ENCODE data around the gene ZDHHC12. TPM values are rescaled to one million over a fixed set of nuclear protein-coding genes. Genes with fewer than 3 reads are reported as not detected.
A peak's percentile ranks its signal among the peaks of the same experiment; 100 is the strongest.

Gene ZDHHC12
- total RNA-seq, 6 donors from 2014 or later: 21.7 to 70.1 (median 50.6) TPM

DNA sequence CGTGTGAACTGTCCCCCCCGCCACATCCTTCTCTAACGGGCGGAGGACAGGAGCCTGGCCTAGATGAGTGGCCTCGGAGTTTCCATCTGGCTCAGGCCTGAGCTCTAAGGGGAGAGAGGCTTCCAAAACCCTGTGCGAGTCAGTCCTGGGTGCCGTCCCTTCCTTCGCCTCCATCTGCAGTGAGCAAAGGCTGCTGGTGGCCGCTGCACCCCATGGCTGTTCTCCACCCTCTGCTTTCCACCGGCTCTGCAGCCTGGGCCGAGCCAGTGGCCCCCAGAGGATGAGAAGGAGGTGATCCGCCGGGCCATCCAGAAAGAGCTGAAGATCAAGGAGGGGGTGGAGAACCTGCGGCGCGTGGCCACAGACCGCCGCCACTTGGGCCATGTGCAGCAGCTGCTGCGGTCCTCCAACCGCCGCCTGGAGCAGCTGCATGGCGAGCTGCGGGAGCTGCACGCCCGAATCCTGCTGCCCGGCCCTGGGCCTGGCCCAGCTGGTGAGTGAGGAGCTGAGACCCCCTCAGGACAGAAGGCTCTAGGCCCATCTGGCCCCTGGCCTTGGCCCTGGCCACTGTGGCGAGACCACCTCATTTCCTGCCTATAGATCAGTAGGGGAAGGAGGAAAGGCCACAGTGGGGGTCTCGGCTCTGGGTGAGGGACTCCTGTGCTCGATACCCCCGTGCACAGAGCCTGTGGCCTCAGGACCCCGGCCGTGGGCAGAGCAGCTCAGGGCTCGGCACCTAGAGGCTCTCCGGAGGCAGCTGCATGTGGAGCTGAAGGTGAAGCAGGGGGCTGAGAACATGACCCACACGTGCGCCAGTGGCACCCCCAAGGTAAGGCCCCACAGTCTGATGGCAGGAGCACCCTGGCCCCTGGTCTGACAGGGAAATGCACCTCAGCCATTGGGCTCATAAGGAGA lies 18.6 kb downstream of the ZDHHC12 start:
- no peaks in the 10 kb centered on the region for H3K27me3 ChIP-seq
- no peak for TF ChIP-seq POLR2AphosphoS5 (IDR thresholded peaks at IDR 0.05)
- no peak for TF ChIP-seq EP300 (IDR thresholded peaks at IDR 0.05)
- TF ChIP-seq, protein P1, sequence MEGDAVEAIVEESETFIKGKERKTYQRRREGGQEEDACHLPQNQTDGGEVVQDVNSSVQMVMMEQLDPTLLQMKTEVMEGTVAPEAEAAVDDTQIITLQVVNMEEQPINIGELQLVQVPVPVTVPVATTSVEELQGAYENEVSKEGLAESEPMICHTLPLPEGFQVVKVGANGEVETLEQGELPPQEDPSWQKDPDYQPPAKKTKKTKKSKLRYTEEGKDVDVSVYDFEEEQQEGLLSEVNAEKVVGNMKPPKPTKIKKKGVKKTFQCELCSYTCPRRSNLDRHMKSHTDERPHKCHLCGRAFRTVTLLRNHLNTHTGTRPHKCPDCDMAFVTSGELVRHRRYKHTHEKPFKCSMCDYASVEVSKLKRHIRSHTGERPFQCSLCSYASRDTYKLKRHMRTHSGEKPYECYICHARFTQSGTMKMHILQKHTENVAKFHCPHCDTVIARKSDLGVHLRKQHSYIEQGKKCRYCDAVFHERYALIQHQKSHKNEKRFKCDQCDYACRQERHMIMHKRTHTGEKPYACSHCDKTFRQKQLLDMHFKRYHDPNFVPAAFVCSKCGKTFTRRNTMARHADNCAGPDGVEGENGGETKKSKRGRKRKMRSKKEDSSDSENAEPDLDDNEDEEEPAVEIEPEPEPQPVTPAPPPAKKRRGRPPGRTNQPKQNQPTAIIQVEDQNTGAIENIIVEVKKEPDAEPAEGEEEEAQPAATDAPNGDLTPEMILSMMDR (IDR thresholded peaks at IDR 0.05): no peak
- TF ChIP-seq POLR2A (IDR thresholded peaks at IDR 0.05): no peak
- ATAC-seq (ENCODE audit: low FRiP score in 2 of 2) (no peak), DNase-seq (peak in 1 of 2 donors; percentile 80)
- 91 to 92% methylated on average over 28 to 36 of the region's 36 CpGs for WGBS, 2 donors
- no peak overlapping the region for H3K4me3 ChIP-seq
- peaks cover 3 to 26% (median 18%) of the 10 kb centered on the region in 4 donors for H3K4me1 ChIP-seq
- peak overlapping the region in 2 of 4 donors; percentile 91 to 93 for H3K27ac ChIP-seq
- peaks cover 0 to 13% (median 4%) of the 10 kb centered on the region in 4 donors for H3K36me3 ChIP-seq
- no peaks in the 10 kb centered on the region for H3K9me3 ChIP-seq

DNA sequence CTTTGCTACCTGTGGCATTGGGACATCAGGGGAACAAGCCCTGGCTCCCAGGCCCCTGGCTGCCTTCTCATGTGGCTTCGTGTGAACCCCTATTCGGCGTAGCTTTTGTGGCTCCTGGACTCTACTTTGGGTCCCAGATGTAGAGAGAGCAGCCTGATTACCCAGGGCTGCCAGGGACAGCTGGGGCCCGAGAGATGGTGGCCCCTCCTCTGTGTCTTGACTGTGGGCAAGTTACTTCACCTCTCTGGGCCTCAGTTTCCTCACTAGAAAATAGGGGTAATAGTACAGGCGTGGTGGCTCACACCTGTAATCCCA lies 19.6 kb downstream of the ZDHHC12 start:
- H3K27ac ChIP-seq: peak overlapping the region; percentile 84 to 93 (median 88)
- 81 to 100% methylated on average over 2 to 5 of the region's 5 CpGs for WGBS, 2 donors
- H3K4me1 ChIP-seq: peaks cover 3 to 26% (median 18%) of the 10 kb centered on the region in 4 donors
- DNase-seq (no peak), ATAC-seq (ENCODE audit: low FRiP score in 2 of 2) (no peak)
- peak overlapping the region in 1 of 4 donors; percentile 86 for H3K4me3 ChIP-seq
- TF ChIP-seq POLR2AphosphoS5 (IDR thresholded peaks at IDR 0.05): no peak
- TF ChIP-seq EP300 (IDR thresholded peaks at IDR 0.05): no peak
- TF ChIP-seq, protein P1 (IDR thresholded peaks at IDR 0.05): no peak
- no peak for TF ChIP-seq POLR2A (IDR thresholded peaks at IDR 0.05)
- H3K9me3 ChIP-seq: no peaks in the 10 kb centered on the region
- no peaks in the 10 kb centered on the region for H3K27me3 ChIP-seq
- peaks cover 0 to 13% (median 4%) of the 10 kb centered on the region in 4 donors for H3K36me3 ChIP-seq

DNA sequence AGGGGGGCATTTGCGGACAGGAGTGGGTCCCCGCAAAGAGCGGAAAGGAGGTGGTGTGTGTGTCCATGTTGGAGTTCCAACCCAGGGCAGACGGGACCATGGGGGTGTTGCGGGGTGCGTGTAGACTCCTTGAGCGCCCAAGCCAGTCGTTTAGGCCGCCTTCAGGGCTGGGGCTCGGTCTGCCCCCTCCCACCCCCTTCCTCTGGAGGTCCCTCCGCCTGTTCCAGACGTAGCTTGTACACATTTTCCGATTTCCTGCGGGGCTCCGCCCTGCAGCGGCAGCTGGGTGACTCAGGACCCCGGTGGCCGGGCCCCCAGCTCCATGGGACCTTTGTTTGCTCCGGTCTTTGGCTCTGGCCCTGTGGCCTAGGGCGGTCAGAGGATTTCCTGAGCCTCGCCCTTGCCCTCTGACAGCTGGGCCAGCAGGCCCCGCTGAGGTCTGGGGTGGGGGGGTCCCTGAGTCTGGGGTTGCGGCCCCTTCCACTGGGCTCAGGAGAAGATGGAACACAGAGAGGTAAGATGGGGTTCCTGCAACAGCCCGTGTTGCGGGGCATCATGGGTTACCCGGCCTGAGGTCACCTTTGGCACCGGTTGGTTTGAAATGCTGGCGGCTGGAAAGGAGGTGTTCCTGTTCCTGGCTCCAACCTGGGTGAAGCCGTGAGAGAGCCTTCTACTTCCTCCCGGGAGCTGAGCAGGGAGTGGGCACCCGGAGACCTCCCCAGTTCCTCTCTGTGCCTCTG lies 20.1 kb downstream of the ZDHHC12 start:
- peak overlapping the region in 3 of 4 donors; percentile 75 to 86 (median 86) for H3K4me3 ChIP-seq

DNA sequence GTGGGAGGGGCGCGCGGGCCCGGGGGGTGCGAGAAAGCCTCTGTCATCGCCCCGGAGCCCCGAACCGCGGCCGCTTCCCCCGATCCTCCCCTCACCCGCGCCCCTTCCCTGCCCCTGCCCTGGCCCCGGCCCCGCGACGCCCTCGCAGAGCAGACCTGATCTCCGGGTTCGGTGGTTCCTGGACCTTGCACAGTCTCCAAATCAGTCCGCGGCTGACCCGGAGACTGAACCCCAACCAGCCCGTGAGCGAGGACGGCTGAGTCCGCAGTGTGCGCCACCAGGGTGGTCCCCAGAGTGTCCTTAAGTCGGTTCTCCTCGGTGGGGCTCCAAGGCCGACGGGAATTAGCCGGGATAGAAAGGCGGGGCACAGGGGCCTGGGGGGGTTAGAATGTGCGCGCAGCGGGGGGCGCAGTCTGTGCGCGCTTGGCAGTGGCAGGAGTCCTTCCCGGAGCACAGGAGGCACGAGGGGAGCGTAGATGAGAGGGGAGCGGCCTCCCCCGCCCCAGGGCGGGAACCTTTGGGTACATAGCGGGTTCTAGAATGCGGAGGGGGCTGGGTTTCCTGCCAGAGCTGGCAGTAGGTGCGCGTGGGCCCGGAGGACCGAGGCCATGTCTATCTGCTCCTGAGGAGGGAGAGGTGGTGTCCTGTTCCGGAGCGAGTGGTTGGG lies 20.8 kb downstream of the ZDHHC12 start:
- Histone ChIP-seq H3K4me3 (peak overlapping the region; percentile 75 to 86 (median 84)), H3K4me1 (peaks cover 3 to 26% (median 18%) of the 10 kb centered on the region in 4 donors), H3K9me3 (no peaks in the 10 kb centered on the region), H3K36me3 (peaks cover 0 to 13% (median 4%) of the 10 kb centered on the region in 4 donors), H3K27ac (peak overlapping the region; percentile 84 to 93 (median 88)), H3K27me3 (no peaks in the 10 kb centered on the region)
- WGBS, 2 donors: 5 to 8% methylated on average over 24 to 48 of the region's 55 CpGs
- ATAC-seq (ENCODE audit: low FRiP score in 2 of 2): peak; percentile 43 to 54
- TF ChIP-seq POLR2A (IDR thresholded peaks at IDR 0.05) (no peak), POLR2AphosphoS5 (IDR thresholded peaks at IDR 0.05) (no peak), EP300 (IDR thresholded peaks at IDR 0.05) (no peak)
- TF ChIP-seq, protein P1 (IDR thresholded peaks at IDR 0.05): no peak
- DNase-seq: peak in 1 of 2 donors; percentile 90

More for the DNA sequence above, 20.1 kb downstream of the ZDHHC12 start:
- DNase-seq: peak in 1 of 2 donors; percentile 81
- Histone ChIP-seq H3K27me3 (no peaks in the 10 kb centered on the region), H3K36me3 (peaks cover 0 to 13% (median 4%) of the 10 kb centered on the region in 4 donors), H3K9me3 (no peaks in the 10 kb centered on the region), H3K4me1 (peaks cover 3 to 26% (median 18%) of the 10 kb centered on the region in 4 donors), H3K27ac (peak overlapping the region; percentile 84 to 93 (median 88))
- peak in 1 of 2 donors; percentile 71 for ATAC-seq (ENCODE audit: low FRiP score in 2 of 2)
- TF ChIP-seq POLR2AphosphoS5 (IDR thresholded peaks at IDR 0.05): peak in 1 of 2 donors; percentile 36
- TF ChIP-seq, protein P1 (IDR thresholded peaks at IDR 0.05): no peak
- WGBS, 2 donors: 54 to 77% methylated on average over 17 to 28 of the region's 31 CpGs

Data from upper lobe of left lung (tissue), 6 donors.